HG03103 (cell line): Measurements from ENCODE around the gene ITIH5.

Source experiments
- ATAC-seq: cut with Tn5 transposase; IDR thresholded peaks from one replicate; pipeline ENCODE4 v1.9.1; 2021; ENCODE audit warnings: low read depth; ENCODE audit not compliant: unreplicated experiment

The ITIH5 gene

DNA sequence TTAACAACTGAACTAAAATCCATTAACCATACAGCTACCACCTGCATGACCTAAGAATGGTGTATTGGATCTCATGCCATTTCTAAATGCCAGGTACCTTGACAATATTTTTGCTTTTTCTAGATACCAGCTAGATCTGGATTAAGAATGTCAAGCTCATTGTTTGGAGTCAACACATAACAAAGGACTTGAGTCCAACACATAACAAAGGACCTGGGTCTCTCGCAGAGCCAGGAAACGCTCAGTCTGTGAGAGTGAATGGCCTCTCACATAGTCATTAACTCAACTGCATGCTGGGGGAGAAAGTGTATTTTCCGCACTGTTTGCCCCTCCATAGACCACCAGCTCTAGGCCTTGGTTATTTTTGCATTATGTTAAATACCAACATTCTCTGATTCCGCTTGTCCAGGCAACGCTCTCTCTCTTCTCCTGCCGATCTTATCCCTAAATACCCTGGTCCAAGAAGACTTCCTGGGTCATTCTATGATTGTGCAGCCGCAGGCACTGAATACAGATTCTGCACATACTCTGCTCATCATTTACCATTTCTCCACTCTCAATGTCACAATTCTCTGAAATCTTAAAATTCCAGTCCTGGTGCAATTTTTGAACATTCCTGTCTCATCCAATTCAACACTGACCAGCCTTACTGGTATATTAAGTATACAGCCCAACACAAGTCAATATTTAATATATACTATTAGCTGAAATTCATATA lies 31.2 kb downstream of the ITIH5 start:
- no peak for ATAC-seq

DNA sequence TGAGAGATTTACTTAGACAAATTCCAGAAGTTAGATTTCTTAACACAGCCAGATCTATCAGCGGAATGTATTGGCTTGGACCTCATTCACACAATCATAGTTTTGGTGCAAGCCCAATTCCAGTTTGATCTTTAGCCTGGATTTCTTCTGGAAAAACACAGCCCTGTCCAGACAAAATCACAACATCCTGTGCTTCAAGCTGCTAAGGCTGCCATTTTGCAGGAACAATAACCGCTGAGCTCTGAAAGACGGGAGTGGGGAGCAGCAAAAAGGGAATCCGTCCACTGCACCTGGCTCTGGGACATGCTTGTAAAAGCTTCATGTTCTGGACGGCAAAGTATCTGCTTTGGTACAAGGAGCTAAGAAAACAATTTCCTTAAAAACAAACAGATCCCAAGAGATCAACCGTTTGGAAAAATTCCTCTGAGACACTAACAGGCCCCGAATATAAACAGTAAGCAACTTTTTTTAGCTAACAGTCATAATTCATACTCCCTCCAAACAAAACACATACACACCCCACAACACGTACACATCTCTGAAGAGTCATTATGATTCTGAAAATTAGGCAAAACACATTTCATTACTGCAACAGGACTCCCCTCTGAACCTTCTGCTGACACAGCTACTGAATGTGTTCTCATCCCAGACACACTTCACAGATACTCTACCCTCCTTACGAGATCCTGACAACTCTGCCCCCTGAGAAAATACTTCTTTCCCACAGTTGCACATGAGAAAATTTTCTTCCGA lies 32.4 kb downstream of the ITIH5 start:
- ATAC-seq: no peak

DNA sequence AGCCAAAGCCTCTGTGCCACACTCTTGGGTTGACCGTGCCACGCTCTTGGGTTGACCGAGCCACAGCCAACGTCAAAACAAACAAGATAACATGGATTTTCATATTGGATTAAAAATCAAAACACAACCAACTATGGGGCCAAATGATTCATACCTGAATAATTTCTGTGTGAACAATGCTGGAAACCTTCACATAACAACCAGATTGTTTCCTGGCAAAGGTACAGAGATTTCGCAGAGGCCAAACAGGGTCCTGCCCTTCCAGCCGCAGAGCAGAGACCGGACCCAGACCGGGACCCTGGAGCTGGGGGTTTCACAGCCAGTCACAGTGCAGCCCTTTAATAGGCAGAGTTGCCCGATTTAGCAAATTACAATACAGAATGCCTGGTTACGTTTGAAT lies 40.5 kb downstream of the ITIH5 start:
- ATAC-seq: no peak

DNA sequence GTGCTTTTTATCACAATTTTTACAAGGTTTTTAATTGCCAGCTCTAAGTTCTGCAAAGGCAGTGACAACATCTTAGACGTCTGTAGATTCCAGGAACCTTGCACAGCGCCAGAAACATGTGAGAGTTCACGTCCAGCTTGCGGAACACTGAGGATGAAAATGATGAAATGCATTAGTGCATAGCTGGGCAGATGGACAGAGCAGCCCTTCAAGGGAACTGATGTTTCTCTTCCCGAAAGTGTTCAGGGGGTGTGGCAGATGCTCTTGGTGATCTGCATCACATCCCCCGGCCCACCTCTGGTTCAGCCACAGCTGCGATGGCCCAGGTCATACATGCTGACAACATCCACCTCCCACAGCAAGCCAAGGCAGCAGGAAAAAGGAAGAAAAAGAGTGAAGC lies 40.9 kb downstream of the ITIH5 start:
- ATAC-seq: no peak

DNA sequence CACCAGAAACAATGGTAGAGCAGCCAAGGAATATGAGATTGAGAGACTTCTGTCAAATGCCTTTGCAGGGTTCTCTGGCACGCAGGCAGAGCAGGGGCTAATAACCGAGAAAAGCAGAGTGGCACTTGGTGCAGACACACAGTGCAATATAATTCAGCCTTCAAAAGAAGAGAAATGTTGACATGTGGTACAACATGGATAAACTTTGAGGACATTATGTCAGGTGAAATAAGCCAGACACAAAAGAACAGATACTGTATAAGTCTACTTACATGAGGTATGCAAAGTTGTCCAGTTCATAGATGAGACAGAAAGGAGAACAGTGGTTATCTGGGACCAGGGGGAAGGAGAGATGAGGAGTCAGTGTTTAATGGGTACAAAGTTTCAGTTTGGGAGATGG lies 41.8 kb downstream of the ITIH5 start:
- ATAC-seq: no peak

DNA sequence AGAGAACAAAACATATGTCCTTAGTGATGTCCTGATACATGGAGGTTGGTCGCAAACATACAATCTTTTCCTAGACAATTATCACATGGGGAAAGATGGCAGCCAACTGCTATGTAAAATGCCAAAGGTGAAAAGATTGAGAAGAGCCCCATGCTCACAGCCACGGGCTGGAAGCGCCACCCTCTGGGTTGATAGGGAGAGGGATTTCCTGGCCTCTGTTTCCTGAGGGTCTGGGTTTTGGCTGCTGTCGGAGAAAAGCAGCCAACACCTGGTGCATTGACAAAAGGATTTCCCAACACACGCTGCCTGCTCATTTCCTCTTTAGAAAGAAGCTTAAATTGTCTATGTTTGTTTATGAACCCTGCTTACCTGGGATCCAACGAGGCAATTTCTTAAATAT lies 43.8 kb downstream of the ITIH5 start:
- no peak for ATAC-seq

DNA sequence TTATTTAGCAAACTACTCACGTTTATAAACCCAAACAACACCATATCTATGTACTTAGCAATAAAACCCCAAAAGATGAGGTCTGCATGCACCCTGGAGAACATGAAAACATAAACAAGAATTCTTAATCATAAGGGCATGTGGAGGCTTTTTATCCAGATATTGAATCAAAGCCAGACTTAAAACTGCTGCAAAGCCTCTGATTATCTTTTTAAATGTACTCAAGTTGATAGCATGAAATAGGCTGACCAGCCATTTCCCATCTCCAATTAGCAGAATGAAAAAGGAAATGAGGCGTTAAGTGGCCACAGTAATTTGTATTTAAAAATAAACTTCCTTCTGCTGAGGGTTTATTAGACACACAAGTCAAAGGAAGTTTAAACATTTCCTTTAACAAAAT lies 48.3 kb downstream of the ITIH5 start:
- ATAC-seq: no peak

DNA sequence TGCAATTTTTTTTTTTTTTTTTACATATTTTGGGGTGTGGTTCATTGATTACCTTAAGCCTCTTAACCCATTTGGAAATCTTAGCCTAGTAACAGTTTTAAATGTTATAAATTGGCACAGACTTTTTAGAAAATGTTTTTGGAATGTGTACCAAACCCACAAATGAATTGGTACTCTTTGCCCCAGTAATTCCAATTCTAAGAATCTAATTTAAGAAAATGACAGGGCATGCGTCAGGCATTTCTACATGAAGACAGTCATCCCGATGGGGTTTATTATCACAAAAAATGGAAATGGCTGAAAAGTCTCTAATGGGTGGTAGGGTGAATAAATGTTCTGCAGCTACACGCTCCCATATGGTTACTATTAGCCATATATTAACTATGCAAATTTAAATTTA lies 54.9 kb downstream of the ITIH5 start:
- ATAC-seq: no peak

DNA sequence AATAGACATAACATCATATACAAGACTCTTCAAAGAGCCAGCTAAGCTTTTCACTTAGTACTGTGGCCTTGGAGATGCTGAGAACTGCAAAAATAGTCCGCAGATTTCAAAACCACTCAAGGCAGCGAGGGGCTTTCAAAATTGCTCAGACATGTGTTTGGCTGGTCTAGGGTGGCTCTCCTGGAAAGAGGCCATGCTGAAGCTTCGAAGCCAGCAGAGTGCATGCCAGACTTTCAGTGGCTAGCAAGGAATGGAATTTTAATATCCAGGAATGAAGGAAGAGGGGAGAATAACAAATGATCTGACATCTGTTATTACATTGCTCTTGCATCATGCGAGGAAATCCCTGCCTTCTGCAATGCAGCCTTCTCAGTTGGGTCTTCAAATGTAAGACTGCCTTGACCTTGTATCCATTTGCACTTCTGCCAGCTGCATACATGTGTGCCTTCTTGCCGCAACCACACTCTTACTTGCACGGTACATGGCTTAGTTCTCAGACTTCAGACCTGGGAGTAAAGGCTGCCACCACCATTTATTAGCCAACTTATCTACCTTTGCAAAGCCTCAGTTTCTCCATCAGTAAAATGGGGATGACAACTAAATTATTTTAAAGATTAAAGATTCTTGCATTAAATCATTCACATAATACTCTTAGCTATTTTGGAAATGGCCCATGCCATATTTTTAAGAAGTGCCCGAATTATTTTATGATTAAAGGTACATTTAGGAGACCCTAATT lies 55.9 kb downstream of the ITIH5 start:
- no peak for ATAC-seq

DNA sequence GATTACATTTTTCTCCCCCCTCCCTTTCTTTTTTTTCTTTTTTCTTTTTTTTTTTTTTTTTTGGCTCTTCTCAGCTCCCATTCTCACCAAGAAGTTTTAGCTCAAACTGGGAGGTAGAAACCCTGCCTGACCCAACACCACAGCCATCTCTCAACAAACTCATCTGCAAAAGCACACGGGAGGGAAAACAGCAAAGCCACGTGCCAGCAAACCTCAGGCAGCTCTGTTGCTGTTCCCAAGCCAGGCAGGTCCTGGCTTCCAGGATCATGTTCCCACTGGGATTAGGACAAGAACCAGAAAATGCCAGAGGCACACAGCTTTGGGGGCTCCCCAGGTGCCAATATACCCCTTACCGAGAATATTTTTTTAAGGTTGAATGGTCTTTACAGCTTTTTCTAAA lies 56.7 kb downstream of the ITIH5 start:
- no peak for ATAC-seq

DNA sequence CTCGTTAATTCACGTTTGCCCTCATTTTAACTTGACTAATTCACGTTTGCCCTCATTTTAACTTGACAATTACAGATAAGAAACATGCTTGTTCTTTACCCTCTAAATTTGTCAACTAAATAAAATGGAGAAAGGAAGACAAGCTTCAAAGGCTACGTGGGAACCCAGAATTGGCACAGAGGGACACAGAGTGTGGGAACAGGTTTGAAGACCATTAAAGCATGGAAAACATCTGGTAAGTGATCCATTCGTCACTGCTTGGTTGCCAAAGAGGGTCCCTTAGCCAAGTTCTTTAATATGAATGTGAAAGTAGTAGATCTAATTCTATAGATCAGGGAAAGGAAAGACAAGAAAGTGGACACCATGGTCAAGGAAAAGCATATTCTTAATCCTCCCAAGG lies 57.2 kb downstream of the ITIH5 start:
- ATAC-seq: no peak

DNA sequence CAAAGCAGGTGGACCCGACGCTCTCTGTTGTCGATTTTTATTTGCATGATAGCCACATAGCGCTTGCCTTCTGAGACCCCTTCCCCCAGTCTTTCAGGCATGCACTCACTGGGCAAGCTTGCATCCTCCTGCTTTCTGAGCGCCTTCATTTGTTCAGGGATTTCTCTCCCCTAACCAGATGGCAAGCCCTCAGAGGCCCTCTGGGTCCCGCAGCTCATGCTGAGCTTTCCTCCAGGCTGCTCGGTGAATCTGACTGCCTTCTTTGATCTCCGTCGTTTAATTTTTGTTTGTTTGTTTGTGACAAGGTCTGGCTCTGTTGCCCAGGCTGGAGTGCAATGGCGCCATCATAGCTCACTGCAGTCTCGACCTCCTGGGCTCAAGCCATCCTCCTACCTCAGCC lies 58.8 kb downstream of the ITIH5 start:
- ATAC-seq: no peak

DNA sequence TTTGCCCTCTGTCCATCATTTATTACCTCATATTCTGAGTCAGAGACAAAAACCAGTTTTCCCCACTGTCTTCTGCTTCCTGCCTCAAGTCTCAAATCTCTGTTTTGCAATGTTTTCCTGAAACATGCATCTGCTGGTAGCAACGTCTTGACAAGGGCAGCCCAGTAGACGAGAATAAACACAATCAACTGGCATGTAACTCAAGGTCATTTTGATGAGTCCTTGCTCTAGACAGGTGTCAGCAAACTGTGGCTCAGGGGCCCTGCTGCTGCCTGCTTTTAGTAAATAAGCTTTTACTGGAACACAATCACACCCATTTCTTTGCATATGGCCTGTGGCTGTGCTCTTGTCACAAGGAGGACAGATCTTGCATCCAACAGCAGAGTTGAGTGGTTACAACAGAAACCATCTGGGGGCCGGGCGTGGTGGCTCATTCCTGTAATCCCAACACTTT lies 59.8 kb downstream of the ITIH5 start:
- ATAC-seq: no peak

DNA sequence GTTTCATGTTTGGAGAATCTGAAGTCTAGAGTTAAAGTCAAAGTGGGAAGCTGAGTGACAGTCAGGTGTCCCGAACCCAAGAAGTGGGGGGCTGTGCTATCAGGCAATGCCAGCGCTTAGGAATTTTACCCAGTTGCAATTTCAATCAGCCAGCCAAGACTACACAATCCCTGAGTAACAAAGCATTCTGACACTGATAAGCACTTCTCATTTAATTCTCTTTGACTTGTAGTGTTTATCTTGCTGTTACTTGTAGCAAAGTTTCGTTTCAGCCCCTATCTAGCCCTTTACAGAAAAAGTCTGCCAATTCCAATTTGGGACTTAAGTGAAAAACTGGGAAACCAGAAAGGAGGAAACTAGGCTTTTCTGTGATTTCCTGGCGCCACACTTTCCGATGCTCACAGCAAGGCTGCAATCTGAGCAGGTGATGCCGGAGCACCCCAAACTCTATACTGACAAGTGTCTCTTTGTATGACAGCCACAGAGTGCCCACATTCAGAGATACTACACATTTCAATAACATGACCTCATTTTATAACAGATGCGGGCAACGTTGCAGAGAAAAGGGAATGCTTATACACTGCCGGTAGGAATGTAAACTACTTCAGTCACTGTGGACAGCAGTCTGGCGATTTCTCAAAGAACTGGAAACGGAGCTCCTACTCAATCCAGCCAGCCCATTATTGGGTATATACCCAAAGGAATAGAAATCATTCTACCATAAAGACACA lies 61.0 kb downstream of the ITIH5 start:
- ATAC-seq: no peak

DNA sequence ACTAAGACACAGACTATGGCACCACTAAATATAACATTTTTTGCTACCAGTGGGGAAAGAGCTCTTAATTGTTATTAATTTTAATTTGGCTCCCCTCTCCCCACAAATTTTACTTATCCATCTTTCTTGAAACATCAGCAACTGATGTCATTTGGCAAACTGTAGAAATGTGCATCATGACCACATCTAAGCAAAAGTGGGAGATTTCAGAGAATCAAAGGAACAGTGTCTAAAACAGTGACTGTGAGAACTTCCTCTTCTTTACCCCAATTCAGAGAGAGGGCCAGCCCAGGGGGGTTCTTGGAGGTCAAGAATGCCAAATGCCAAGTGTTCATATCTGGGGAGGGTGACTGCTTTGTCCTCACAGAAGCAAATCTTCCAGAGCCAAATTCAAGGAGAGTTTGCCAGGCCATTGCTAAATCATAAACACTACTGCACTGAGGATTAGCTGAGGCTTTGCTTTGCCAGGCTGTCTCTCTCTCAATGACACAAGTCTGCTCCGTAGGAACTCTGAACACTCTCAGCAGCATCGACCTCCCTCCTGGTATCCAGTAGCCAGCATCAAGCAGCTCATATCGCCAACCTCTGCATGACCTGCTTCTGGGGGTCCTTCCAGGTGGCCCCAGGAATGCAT lies 65.6 kb downstream of the ITIH5 start:
- ATAC-seq: no peak

DNA sequence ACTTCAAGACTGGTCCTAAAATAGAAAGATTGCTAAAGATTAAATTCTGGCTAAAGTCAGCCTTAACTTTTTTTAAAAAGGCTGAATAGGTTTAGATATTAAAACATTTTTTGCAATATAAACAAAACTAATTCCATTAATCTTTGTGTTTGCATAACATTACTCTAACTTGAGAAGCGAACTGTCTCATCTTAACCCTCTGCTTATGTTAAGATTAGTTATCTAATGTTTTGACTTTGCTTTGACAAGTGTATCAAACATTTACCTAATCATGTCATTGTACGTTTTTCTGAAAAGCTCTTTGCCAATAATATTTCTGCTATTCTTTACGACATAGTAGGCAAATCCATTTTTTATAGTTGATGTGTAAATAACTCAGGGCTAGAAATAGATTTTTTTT lies 68.0 kb downstream of the ITIH5 start:
- no peak for ATAC-seq

DNA sequence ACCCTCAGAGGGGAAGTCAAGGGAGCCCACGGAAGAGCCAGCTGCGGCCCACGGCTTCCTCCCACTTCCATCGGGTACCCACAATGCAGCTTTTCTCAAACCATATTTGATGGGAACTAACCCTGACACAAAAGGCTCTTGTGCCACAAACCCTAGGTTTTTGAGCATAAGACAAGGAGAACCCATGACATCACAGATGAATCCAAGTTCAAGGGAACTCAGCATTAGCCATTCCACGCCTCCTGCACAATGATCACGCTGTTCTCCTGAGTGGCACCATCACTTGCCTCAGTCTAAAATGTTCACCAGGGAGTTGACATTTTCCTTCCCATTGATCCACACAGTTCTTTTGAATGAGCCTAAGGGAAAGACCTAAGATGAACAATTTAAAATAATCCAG lies 70.4 kb downstream of the ITIH5 start:
- no peak for ATAC-seq

DNA sequence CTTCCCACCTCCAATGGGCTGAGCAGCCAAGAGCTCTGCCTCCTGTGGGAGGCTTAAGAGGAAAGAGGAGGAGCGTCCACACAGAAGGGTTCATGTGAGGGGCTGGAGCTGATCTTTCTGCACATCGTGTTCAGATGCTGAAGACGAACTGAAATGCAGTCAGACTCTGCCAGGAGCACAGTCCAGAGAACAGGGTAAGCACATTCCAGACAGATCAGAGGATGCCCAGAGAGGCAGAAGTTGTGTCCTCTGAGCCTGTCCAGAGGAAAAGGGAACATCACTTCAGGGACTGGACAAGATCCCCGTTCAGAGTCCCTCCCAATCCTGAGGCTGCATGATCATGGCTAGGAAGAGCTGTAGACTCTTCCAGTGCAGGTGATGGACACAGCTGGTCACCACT lies 72.9 kb downstream of the ITIH5 start:
- no peak for ATAC-seq

DNA sequence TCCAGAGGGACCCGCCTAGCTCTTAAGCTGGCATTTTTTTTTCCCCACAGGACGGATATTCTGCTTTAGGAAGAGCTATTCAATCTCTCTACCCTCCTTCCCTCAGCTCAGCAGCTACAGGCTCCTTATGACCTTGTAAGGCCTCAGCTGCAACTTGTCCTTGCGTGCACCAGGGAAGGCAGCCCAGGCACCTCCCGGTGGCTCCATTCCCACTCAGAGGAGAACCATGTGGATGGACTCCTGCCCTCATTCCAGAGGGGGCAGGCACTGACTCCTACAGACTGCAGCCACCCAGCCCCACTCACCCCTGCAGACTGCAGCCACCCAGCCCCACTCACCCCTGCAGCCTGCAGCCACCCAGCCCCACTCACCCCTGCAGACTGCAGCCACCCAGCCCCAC lies 73.7 kb downstream of the ITIH5 start:
- no peak for ATAC-seq

DNA sequence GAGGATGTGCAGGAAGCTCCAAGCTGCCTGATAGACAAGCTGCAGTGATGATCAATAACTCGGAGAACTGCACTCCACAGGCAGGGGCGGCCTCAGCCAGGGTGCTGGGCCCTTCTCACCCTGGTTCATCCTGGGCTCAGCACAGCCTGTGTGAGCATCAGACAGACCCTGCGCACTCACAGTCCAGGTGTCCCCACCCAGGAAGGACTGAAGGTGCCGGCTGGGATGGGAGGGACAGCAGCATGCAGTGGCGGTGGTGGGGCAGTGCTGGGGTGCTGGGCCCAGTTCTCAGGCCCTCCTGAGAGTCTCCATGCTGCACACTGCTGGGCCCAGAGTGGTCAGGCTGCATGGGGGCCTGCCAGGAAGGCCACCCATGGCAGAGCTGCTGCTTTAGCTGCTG lies 74.1 kb downstream of the ITIH5 start:
- ATAC-seq: no peak

DNA sequence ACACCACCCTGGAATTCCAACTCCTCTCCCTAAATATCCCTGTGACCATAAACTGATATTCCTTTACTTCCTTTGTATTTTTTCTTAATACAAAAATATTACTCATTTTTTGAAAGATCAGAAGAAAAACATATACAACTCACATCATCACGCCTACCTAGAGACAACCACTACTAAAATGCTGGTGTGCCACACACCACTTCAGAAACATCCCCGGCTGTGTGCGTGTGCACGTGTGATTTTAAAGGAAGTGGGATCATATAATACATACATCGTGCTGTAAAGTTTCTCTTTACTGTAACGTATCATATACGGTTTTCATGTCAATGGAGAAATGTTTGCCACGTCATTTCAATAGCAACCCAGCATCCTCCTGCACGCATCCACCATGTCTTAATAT lies 76.5 kb downstream of the ITIH5 start:
- ATAC-seq: no peak
